Measurements from ENCODE around the gene TBC1D25.

Gene TBC1D25

GRCh38 chrX:48539345-48540027, at the start of gene TBC1D25:
Gene TBC1D25 (plus strand): TSS chrX:48539714. CDS start chrX:48539798, 84 bp downstream.
- H3K27me3 ChIP-seq (ENCODE audit: control insufficient read depth, insufficient read depth, low read length): no peaks in the 10 kb centered on the region
- H3K36me3 ChIP-seq (ENCODE audit: control insufficient read depth, insufficient read depth, low read length): no peaks in the 10 kb centered on the region
- peak; percentile 43 for TF ChIP-seq CTCF (IDR thresholded peaks at IDR 0.05)
- peak within 1 kb of the TSS; percentile 79 for H3K4me3 ChIP-seq (ENCODE audit: low read depth, low read length)
- H3K79me2 ChIP-seq: no peaks in the 10 kb centered on the region
- H3K4me1 ChIP-seq: peaks cover 4% of the 10 kb centered on the region
- peak within 1 kb of the TSS; percentile 87 for H3K27ac ChIP-seq
- peak within 1 kb of the TSS; percentile 11 for H3K9ac ChIP-seq
- H2AFZ ChIP-seq: peak within 1 kb of the TSS; percentile 83
- H3K4me2 ChIP-seq (ENCODE audit: low read length): peak within 1 kb of the TSS; percentile 67
- H3K9me3 ChIP-seq (ENCODE audit: control insufficient read depth, low read length): no peaks in the 10 kb centered on the region

GRCh38 chrX:48489892-48490291, 49.6 kb upstream of the TBC1D25 start:
- no peaks in the 10 kb centered on the region for H3K36me3 ChIP-seq (ENCODE audit: control insufficient read depth, insufficient read depth, low read length)

GRCh38 chrX:48490661-48491060, 48.9 kb upstream of the TBC1D25 start:
- no peaks in the 10 kb centered on the region for H3K36me3 ChIP-seq (ENCODE audit: control insufficient read depth, insufficient read depth, low read length)

More at GRCh38 chrX:48489892-48490291, 49.6 kb upstream of the TBC1D25 start:
- Histone ChIP-seq H3K4me3 (ENCODE audit: low read depth, low read length) (no peak overlapping the region), H3K9me3 (ENCODE audit: control insufficient read depth, low read length) (no peaks in the 10 kb centered on the region), H3K4me1 (no peaks in the 10 kb centered on the region), H3K9ac (no peak overlapping the region), H3K27me3 (ENCODE audit: control insufficient read depth, insufficient read depth, low read length) (no peaks in the 10 kb centered on the region), H3K79me2 (no peaks in the 10 kb centered on the region), H2AFZ (no peak overlapping the region), H3K27ac (no peak overlapping the region), H3K4me2 (ENCODE audit: low read length) (no peak overlapping the region)
- TF ChIP-seq CTCF (IDR thresholded peaks at IDR 0.05): no peak

GRCh38 chrX:48491809-48492208, 47.7 kb upstream of the TBC1D25 start:
- H3K36me3 ChIP-seq (ENCODE audit: control insufficient read depth, insufficient read depth, low read length): no peaks in the 10 kb centered on the region
- H3K4me1 ChIP-seq: no peaks in the 10 kb centered on the region
- H3K27ac ChIP-seq: no peak overlapping the region
- no peaks in the 10 kb centered on the region for H3K79me2 ChIP-seq
- no peak overlapping the region for H3K4me3 ChIP-seq (ENCODE audit: low read depth, low read length)
- no peak overlapping the region for H3K9ac ChIP-seq
- no peak for TF ChIP-seq CTCF (IDR thresholded peaks at IDR 0.05)
- H3K9me3 ChIP-seq (ENCODE audit: control insufficient read depth, low read length): no peaks in the 10 kb centered on the region
- no peaks in the 10 kb centered on the region for H3K27me3 ChIP-seq (ENCODE audit: control insufficient read depth, insufficient read depth, low read length)
- H2AFZ ChIP-seq: no peak overlapping the region
- H3K4me2 ChIP-seq (ENCODE audit: low read length): no peak overlapping the region

More at GRCh38 chrX:48490661-48491060, 48.9 kb upstream of the TBC1D25 start:
- no peak overlapping the region for H2AFZ ChIP-seq
- no peaks in the 10 kb centered on the region for H3K9me3 ChIP-seq (ENCODE audit: control insufficient read depth, low read length)
- TF ChIP-seq CTCF (IDR thresholded peaks at IDR 0.05): no peak
- H3K27me3 ChIP-seq (ENCODE audit: control insufficient read depth, insufficient read depth, low read length): no peaks in the 10 kb centered on the region
- H3K9ac ChIP-seq: no peak overlapping the region
- H3K4me1 ChIP-seq: no peaks in the 10 kb centered on the region
- H3K27ac ChIP-seq: no peak overlapping the region
- H3K4me2 ChIP-seq (ENCODE audit: low read length): no peak overlapping the region
- no peak overlapping the region for H3K4me3 ChIP-seq (ENCODE audit: low read depth, low read length)
- no peaks in the 10 kb centered on the region for H3K79me2 ChIP-seq
